ENCODE measurements around the gene G6PC3.

DNA sequence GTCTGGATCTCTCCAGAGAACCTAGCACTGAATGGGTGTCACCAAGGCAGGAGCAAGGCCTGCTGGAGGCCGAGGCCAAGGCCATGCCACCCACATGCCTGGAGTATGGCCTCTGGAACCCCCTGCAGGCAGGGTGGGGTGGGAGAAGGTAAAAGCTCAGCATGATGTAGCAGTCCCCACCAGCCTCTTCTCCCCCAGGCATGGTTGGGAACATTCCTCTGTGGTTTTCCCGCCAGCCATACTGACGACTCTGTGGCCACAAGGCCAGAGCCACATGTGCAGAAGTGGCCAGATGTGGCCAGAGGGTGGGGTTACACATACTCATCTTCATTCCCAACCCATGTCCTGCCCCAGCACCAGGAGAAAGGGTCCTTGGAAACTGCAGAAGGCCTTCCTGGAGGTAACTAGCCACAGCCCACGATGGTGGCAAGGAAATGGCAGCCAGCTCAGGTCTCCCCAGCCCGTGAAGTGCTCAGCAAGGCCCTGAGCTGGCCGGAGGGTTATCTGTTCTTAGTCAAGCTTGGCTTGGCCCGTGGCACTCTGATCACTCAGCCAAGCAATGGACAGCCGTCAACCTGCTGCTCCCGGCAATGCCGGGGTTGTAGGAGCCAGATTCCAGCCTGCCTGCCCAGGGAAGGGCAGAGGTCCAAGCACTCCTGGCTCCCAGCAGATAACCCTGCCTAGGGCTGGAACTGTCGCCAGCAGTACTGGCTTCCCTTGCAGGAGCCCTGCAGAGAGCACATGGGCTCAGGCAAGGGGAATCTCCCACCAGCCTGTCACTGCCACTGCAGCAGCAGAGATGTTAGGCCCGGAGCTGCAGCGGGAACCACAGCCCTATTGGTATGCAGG is 26.8 kb downstream of the G6PC3 start:
- TF ChIP-seq, protein P1, sequence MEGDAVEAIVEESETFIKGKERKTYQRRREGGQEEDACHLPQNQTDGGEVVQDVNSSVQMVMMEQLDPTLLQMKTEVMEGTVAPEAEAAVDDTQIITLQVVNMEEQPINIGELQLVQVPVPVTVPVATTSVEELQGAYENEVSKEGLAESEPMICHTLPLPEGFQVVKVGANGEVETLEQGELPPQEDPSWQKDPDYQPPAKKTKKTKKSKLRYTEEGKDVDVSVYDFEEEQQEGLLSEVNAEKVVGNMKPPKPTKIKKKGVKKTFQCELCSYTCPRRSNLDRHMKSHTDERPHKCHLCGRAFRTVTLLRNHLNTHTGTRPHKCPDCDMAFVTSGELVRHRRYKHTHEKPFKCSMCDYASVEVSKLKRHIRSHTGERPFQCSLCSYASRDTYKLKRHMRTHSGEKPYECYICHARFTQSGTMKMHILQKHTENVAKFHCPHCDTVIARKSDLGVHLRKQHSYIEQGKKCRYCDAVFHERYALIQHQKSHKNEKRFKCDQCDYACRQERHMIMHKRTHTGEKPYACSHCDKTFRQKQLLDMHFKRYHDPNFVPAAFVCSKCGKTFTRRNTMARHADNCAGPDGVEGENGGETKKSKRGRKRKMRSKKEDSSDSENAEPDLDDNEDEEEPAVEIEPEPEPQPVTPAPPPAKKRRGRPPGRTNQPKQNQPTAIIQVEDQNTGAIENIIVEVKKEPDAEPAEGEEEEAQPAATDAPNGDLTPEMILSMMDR (IDR thresholded peaks at IDR 0.05) = no peak
- no peak for TF ChIP-seq ZFX (IDR thresholded peaks at IDR 0.05; ENCODE audit: borderline replicate concordance)
